ENCODE results near the gene PDF. TPM values are rescaled to one million over a fixed set of nuclear protein-coding genes. Genes with fewer than 3 reads are reported as not detected.
"Not testable (repeated sequence)": the region's sequence is repeated elsewhere in the genome, so short reads cannot be mapped to it uniquely, and the experiment has no call there.

The PDF gene
- total RNA-seq, 1 donor from 2014 or later = 12.8 TPM

DNA sequence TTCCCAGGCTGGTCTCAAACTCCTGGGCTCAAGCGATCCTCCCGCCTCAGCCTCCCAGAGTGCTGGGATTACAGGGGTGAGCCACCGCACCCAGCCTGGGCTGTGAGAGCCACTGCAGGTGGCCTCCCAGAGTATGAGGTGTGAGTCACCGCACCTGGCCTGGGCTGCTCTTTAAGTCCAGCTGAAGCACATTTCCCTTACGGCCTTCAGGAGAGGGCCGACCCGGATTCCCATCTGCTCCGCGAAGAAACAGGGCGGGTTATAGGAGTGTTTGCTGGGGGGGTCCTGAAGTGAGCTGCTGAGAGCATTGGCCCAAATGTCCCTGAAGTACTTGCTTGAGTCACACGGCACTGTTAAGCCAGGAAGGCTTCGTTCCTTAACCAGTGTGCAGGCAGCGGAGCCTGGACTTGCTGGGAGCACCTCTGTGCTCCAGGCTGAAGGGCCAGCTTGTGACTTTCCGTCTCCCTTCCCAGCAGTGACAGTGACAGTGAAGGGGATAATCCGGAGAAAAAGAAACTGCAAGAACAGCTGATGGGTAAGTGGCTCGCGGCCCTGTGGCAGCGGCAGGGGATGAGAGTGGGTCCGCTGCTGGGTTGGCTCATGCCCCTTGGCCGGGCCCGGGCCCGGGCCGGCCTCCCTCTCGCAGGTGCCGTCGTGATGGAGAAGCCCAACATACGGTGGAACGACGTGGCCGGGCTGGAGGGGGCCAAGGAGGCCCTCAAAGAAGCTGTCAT lies 12.0 kb downstream of the PDF start:
- intact Hi-C loops (cut with micrococcal nuclease) = no loop called here

DNA sequence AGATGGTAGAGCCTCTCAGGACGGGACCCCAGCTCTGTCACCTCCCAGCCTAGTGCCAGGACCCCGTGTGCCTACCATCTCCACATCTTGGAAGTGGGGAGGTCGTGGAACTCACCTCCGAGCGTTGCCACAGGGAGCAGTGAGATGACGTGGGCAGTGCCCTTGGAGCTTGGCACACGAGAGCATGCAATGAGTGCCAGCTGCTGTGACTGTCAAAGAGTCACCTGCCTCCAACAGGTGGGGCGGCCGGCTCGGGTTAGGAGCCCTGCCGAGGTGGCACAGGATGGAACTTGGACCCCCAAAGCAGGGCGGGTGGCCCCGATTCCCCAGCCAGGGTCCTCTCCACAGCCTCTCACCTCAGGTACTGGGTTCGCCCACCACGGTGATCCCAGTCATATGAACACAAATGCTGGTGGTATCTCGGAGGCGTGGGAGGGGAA lies 13.8 kb downstream of the PDF start:
- intact Hi-C loops (cut with micrococcal nuclease) = no loop called here

DNA sequence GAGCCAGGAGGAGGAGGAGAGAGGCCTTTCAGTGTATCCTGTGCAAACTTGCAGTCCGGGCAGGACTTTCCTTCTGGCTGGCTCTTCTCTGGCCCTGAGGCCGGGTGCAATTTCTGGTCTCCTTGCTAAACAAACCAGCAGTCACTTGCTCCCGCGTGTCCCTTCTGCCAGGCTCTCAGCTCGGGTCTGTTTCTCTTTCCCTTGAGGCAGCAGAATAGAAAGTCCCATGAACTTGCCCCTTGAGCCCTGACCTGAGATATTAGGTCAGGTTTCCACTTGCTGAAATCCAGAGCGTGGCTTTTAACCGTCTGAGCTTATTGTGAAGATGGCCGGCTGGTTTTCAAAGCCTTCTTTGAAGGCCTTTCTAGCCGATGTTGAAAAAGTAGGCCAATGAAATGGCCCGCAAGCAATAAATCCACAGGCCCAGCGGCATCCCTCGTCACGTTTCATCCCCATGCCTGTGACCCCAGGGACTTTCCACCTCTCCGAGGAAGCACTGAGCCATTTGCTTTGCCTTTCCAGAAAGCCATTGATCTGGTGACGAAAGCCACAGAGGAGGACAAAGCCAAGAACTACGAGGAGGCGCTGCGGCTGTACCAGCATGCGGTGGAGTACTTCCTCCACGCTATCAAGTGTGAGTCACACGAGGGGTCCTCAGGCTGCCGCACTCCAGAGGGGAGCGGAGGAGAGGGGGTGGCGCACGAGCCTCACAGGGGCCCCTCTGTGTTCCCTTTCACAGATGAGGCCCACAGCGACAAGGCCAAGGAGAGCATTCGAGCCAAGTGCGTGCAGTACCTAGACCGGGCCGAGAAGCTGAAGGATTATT lies 14.7 kb downstream of the PDF start:
- intact Hi-C loops (cut with micrococcal nuclease) = no loop called here

DNA sequence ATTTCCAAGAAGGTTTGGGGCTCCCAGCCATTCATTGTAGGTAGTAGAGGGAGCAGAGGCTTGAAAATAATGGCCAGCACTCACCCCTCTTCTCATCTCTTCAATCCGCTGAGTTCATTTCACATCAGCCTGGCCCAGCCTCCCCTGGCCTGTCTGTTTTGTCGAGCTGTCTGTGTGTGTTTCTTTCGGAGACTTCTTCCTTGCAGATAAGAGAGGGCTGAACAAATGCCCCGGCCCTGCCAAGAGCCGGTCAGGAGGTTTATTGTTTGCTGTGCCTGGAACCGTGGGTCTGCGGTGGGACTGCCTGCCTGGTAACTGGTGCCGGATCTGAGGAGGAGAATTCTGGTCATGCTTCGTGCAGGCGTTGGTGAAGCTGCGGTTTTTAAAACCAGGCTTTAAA lies 15.9 kb downstream of the PDF start:
- intact Hi-C loops (cut with micrococcal nuclease) = loop anchor here (5.0 kb wide), 1 partner anchor 867 kb away; the partner anchor contains the start of gene SMPD3

DNA sequence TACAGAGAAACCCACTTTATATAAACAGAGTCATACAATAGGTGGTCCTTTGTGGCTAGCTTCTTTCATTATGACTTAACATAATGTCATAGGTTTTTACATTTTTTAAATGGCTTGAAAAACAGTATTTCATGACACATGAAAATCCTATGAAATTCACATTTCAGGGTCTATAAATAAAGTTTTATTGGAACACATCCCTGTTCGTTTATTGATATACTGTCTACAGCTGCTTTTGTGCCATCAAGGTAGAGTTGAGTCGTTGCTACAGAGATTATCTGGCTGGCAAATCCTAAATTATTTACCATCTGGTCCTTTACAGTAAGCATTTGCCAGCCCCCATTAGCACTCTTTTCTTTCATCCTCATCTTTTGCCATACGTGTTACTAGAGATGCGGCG lies 16.9 kb downstream of the PDF start:
- intact Hi-C loops (cut with micrococcal nuclease) = loop anchor here (5.0 kb wide), 1 partner anchor 866 kb away; the partner anchor contains the start of gene SMPD3

DNA sequence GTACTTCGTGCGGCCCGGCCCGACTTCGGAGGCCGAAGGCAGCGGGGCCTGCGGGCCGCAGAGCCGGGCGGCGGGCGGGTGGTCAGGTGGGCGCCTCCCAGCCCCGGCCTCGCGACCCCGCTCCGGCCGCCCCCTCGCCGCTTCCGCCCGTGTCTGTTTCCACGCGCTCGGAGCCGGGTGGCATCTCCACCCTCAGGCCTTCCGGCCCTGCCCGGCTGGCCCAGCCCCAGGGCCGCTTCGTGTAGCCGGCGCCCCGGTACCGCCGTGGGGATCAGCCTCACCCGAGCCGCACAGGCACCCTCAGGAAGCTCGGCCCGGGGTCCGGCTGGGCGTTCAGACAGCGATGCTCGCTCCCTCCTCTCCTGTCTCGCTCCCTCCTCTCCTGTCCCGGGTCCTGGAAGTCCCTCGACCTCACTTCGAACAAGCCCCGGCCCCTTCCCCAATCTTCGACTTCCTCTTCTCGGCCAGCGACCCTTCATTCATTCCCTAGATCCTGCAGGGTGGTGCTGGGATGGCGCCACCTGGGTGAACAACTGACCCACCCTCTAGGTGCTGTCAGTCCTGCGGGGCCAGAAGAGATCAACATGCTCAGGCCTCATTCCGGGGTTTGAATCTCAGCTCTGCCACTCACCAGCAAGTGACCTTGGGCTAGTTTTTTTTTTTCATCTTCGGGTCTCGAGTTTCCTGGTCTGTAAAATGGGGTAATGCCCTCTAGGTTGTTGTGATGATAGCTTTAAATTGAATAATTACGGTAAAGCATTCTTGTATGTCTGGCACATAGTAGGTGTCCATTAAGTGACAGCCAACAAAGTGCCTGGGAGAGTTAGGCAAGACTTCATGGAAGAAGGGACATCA lies 18.6 kb downstream of the PDF start:
- intact Hi-C loops (cut with micrococcal nuclease) = loop anchor here (1.0 to 5.0 kb wide), 11 partner anchors 19 to 864 kb away; partner anchors contain the start of genes CYB5B, NOB1, PDF and SMPD3

DNA sequence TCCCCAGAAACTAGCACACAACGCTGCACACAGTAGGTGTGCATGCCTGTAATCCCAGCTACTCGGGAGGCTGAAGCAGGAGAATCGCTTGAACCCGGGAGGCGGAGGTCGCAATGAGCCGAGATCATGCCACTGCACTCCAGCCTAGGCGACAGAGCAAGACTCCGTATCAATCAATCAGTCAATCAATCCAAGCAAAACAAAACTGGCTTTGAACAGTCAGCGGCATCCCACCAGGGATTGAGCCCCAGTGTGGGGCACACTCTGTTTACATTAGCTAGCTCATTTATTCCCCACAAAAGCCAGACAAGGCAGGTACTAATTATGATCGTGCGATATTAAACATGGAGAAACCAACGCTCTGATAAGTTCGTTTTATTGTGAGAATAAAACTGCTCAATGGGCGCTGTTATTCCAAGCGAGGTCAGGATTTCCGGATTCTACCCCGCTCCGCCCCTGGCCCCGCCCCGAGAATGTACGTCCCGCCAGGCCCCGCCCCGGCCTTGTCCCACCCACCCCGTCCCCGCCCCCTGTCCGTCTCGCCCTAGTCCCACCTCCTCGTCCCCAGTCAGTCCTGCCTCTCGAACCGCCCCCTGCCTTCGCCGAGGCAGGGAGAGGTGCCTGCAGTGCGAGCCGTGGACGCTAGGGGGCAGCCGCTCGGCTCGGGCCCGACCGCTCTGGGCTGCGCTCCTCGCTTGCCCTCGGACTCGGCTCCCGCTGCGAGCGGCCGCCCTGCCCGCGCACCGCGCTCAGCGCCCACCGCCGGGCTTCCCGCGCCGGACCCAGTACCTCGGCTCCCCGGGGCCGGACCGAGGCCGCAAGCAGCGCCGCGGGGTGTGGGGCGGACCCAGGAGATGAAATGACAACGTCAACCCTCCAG lies 19.5 kb downstream of the PDF start, which contains the start of gene VPS4A:
TSS of gene VPS4A (plus strand) at position 698 of the 880 bp plus-strand sequence. CDS start at position 860, 162 bp downstream.
- intact Hi-C loops (cut with micrococcal nuclease) = loop anchor here (1.0 to 5.0 kb wide), 11 partner anchors 19 to 864 kb away; partner anchors contain the start of genes CYB5B, NOB1, PDF and SMPD3

DNA sequence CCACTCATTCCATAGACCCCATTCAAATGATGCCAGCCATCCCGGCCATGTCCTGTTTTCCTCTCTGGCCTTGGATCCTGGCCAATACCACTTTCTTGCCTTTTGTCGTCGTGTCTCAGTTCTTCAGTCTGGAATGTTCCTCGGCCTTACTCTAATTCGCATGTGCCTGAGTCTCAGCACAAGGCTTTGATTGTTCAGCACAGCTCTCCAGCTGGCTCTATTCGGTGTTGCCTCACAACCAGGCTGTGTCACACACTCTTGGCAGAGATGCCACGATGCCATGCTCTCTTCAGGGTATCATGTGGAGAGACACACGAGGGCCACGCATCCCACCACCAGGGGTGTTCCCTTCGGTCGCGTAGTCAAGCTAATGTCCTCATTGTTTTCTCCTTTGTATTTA lies 21.1 kb downstream of the PDF start:
- intact Hi-C loops (cut with micrococcal nuclease) = no loop called here

DNA sequence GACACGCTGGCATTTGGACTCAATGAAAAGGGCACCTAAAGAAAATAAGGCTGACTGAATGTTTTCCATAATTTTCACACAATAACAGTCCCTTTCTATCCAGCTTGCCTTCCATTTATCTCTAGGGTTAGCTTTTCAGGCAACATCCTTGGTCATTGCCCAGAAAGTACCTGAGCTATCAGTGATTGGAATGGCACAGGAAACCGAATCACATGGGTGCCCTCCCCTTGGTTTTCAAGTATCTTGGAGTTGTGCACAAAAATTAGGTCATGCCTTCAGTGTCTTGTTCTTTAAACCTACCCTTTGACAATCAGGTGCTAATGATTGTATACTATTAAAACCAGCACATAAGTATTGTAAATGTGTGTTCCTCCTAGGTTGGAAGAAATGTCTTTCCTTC lies 22.5 kb downstream of the PDF start:
- intact Hi-C loops (cut with micrococcal nuclease) = no loop called here

DNA sequence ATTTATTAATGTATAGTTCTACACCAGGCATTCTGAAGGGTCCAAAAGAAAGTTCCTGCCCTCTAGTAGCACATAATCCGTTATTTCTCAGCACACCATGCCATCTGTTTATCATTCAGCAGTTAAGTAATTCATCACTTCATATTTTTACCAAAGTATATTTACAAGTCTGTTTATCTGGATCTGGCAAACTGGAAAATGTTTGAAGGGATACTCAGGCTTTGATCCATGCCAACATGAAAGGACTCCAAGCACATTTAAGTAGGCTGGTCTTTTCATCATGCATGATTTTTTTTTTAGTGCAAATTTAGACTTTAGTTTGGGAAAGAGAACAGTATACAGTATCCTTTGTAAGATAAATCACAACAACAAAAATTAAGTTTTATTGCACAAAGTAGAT lies 23.3 kb downstream of the PDF start:
- intact Hi-C loops (cut with micrococcal nuclease) = no loop called here

DNA sequence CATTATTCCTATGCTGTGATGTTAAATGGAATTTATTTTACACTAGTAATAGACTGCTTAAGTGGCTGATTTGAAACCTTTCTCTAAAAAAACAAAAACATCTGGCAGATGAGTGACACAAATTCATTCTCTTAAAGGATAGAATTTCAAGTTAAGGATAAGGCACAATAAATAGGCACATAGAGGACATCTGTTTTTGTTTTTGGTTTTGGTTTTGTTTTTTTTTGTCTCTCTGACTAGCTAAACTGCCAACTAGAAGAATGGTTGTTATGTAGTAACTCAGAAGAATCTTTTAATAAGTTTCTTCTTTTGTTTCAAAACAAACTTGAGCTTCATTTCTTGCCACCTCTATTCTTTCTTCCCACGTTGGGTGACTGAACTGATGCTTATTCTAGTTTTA lies 24.4 kb downstream of the PDF start:
- intact Hi-C loops (cut with micrococcal nuclease) = no loop called here

DNA sequence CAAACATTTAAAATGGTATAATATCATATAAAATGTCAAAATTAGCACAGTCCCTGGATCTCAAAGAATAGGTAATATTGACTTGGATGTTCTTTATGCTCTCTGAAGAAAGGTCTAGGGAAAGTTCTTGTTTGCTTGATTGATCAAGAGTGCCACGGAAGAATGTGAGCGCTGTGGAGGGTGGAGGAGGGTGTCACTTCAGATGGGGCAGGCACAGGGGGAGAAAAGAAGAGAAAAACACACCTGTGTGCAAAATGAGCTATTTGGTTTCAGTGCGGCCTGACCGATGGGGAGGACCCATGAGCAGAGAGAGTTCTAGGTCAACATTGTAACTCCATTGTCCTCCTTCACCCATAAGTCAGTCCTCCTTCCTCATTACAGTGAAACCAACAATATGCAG lies 28.1 kb downstream of the PDF start:
- intact Hi-C loops (cut with micrococcal nuclease) = no loop called here

DNA sequence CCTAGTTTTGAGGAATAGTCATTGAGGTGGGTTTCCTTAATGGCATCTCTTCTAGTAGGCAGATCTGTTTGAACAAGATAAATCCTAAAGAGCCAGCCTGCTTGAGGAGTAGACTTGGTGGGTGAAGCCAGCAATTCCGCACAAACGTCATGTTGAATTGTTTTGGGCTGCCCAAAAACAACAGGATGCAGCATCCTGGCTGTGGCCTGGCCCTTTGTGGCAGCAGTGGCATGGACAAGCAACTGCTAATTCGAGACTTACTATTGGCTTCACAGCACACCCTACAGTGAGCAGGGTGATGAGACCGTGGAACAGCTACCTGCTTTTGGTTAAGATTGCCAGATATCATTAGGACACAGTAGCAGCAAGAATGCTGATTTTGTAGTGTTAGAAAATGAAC lies 28.5 kb downstream of the PDF start:
- intact Hi-C loops (cut with micrococcal nuclease) = no loop called here

DNA sequence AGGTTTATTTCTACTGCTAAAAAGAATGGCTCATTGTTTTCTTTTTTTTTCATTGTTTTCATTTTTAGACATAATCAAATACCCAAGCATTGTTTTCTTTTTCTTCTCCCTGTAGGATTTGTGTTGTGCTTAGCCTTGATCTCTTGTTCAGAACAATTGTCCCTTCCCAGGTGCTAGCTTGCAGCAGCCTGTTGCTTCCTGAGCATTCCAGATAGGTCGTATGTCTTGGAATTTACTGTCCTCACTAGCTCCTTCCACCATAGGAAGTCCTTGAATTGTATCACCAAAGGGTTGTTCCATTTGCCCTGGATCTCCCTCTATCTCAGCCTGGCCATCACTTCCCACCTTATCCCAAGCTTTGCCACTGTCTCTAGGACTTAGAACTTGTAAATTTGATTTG lies 29.2 kb downstream of the PDF start:
- intact Hi-C loops (cut with micrococcal nuclease) = no loop called here

DNA sequence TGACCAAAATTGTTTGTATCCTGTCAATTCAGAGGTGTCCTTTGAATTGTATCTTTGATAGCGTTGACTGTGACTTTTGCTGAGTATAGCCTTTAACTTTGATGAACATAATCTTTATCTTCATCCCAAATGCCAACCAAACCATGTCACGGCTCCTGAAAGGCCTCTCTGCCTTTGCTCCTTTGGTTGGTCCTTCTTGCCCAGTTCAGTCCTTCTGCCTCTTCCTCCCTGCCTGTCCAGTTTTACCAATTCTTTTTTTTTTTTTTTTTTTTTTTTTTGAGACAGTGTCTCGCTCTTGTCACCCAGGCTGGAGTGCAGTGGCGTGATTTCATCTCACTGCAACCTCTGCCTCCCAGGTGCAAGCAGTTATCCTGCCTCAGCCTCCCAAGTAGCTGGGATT lies 32.1 kb downstream of the PDF start:
- intact Hi-C loops (cut with micrococcal nuclease) = no loop called here

DNA sequence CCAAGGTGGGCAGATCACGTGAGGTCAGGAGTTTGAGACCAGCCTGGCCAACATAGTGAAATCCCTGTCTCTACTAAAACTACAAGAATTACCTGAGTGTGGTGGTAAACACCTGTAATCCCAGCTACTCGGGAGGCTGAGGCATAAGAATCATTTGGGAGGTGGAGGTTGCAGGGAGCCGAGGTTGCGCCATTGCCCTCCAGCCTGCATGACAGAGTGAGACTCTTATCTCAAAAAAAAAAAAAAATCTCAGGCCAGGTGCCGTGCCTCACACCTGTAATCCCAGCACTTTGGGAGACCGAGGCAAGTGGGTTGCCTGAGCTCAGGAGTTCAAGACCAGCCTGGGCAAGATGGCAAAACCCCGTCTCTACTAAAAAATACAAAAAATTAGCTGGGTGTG lies 33.6 kb downstream of the PDF start:
- intact Hi-C loops (cut with micrococcal nuclease) = not testable (repeated sequence)

DNA sequence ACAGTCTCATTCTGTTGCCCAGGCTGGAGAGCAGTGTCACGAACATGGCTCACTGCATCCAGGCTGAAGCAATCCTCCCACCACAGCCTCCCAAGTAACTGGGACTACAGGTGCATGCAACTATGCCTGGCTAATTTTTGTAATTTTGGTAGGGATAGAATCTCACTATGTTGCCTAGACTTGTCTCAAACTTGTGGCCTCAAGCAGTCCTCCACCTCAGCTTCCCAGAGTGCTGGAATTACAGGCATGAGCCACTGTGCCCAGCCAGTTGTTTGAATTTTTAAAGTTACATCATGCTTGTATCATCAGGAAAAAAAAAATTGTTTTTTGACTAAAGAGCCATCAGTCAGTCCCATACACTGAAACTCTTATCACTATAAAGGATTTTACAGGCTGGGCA lies 36.3 kb downstream of the PDF start:
- intact Hi-C loops (cut with micrococcal nuclease) = no loop called here

DNA sequence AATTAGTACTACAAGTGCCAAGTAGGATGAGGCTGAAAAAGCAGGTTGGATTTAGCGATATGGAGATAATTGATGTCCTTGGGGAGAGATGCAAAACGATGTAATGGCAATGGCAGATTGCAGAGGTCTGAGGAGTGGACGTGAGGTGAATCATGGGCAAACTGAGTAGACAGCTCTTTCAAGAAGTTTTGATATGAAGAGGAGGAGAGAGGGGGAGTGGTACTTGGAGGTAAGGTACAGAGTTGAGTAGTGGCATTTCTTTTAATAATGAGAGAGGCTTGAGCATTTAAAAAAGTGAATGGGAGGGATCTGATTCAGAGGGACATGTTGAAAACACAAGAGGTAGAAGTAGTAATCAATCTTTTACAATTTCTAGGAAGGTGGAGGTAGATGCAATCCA lies 37.0 kb downstream of the PDF start:
- intact Hi-C loops (cut with micrococcal nuclease) = no loop called here

DNA sequence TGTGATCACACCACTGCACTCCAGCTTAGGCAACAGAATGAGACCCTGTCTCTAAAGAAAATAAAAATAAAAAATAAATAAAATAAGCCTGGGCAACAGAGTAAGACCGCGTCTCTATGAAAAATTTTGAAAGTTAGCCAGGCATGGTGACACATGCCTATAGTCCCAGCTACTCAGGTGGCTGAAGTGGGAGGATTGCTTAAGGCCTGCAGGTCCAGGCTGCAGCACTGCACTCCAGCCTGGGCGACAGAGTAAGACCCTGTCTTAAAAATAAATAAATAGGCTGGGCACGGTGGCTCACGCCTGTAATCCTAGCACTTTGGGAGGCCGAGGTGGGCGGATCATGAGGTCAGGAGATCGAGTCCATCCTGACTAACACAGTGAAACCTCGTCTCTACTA lies 38.7 kb downstream of the PDF start:
- intact Hi-C loops (cut with micrococcal nuclease) = not testable (repeated sequence)
